ENCODE data around the gene PSMB4.

- no peak for TF ChIP-seq POLR2A (IDR thresholded peaks at IDR 0.05)
- no peak for TF ChIP-seq CTCF (IDR thresholded peaks at IDR 0.05 in 8 of 11, conservative IDR thresholded peaks at IDR 0.05 in 3 of 11)
These were observed 48.3 kb downstream of the PSMB4 start for GRCh38 chr1:151447696-151448095.

Data from spleen (tissue), 7 donors.